OCI-LY3 (cell line): ENCODE results near the gene NNT.

Experiments
- H2AFZ ChIP-seq: fragments of 200-600, 300-600 bp; shearing (Covaris generic); 2 replicates; pipeline ENCODE4 v1.6.0; 2014; ENCODE audit warnings: antibody characterized with exemption, low read depth, low read length
- H3K27ac ChIP-seq: fragments of 200-600, 300-600 bp; sonication (generic); 2 replicates; pipeline ENCODE4 v1.5.1; 2014; ENCODE audit warnings: mild to moderate bottlenecking, low read length, moderate library complexity, mixed read lengths
- H3K27me3 ChIP-seq: fragments of 200-600, 300-600 bp; sonication (generic); 2 replicates; pipeline ENCODE4 v1.6.1; 2014; ENCODE audit warnings: low read depth, low read length, mixed read lengths
- H3K36me3 ChIP-seq: fragments of 200-600, 300-600 bp; sonication (generic); replicated peaks from 2 replicates; pipeline ENCODE3; 2014; ENCODE audit warnings: low read depth, low read length, mixed read lengths
- H3K4me1 ChIP-seq: fragments of 300-600, 200-600 bp; sonication (generic); 2 replicates; pipeline ENCODE4 v1.6.1; 2014; ENCODE audit warnings: low read length, mixed read lengths
- H3K4me2 ChIP-seq: fragments of 200-600, 300-600 bp; sonication (generic); 2 replicates; pipeline ENCODE4 v1.6.1; 2014; ENCODE audit warnings: low read length, mixed read lengths
- H3K4me3 ChIP-seq: fragments of 300-600, 200-600 bp; sonication (generic); 2 replicates; pipeline ENCODE4 v1.5.1; 2014; ENCODE audit warnings: antibody characterized with exemption, mild to moderate bottlenecking, low read length, moderate library complexity
- H3K79me2 ChIP-seq: fragments of 300-600, 200-600 bp; shearing (Covaris generic); 2 replicates; pipeline ENCODE4 v1.6.1; 2014; ENCODE audit warnings: mild to moderate bottlenecking, low read length, mixed read lengths
- H3K9ac ChIP-seq: fragments of 300-600, 200-600 bp; shearing (Covaris generic); 2 replicates; pipeline ENCODE4 v1.6.0; 2014; ENCODE audit warnings: mild to moderate bottlenecking, low read length, moderate library complexity
- H3K9me3 ChIP-seq: fragments of 200-600, 300-600 bp; shearing (Covaris generic); 2 replicates; pipeline ENCODE4 v1.6.1; 2014; ENCODE audit warnings: low read length, mixed read lengths; ENCODE audit not compliant: insufficient read depth
- H4K20me1 ChIP-seq: fragments of 200-600, 300-600 bp; sonication (generic); 2 replicates; pipeline ENCODE4 v1.6.1; 2016; ENCODE audit warnings: low read length, mixed read lengths; ENCODE audit not compliant: insufficient read depth
- CTCF ChIP-seq: fragments of 200-600, 300-600 bp; sonication (generic); IDR thresholded peaks from 2 replicates; pipeline ENCODE4 v1.5.1; 2014; ENCODE audit warnings: antibody characterized with exemption, low read length, low read depth
- EZH2phosphoT487 ChIP-seq: fragments of 200-600 bp; shearing (Covaris generic); IDR thresholded peaks from 2 replicates; pipeline ENCODE4 v1.6.1; 2018; ENCODE audit warnings: antibody characterized with exemption, mixed run types, low read depth

NNT gene

GRCh38 chr5:43615445-43616184, 12.6 kb downstream of the NNT start:
- H3K27ac ChIP-seq: no peak overlapping the region

GRCh38 chr5:43616535-43616934, 13.6 kb downstream of the NNT start:
- Histone ChIP-seq H3K4me2 (no peak overlapping the region), H3K9me3 (no peaks in the 10 kb centered on the region), H3K79me2 (no peaks in the 10 kb centered on the region), H2AFZ (no peak overlapping the region), H4K20me1 (no peaks in the 10 kb centered on the region), H3K36me3 (peaks cover 39% of the 10 kb centered on the region), H3K27ac (no peak overlapping the region), H3K9ac (no peak overlapping the region), H3K27me3 (no peaks in the 10 kb centered on the region), H3K4me1 (no peaks in the 10 kb centered on the region), H3K4me3 (no peak overlapping the region)
- TF ChIP-seq CTCF (no peak), EZH2phosphoT487 (no peak)

More at GRCh38 chr5:43615445-43616184, 12.6 kb downstream of the NNT start:
- Histone ChIP-seq H3K4me3 (no peak overlapping the region), H3K27me3 (no peaks in the 10 kb centered on the region), H2AFZ (no peak overlapping the region), H3K9me3 (no peaks in the 10 kb centered on the region), H3K79me2 (no peaks in the 10 kb centered on the region), H3K4me2 (no peak overlapping the region), H3K9ac (no peak overlapping the region), H3K4me1 (no peaks in the 10 kb centered on the region), H4K20me1 (no peaks in the 10 kb centered on the region), H3K36me3 (peaks cover 39% of the 10 kb centered on the region)
- no peak for TF ChIP-seq CTCF
- no peak for TF ChIP-seq EZH2phosphoT487

- no peak overlapping the region for H3K9ac ChIP-seq
- H3K79me2 ChIP-seq: no peaks in the 10 kb centered on the region
- H3K36me3 ChIP-seq: peaks cover 23% of the 10 kb centered on the region
- H3K4me2 ChIP-seq: no peak overlapping the region
- H3K4me1 ChIP-seq: no peaks in the 10 kb centered on the region
- H3K27me3 ChIP-seq: no peaks in the 10 kb centered on the region
- TF ChIP-seq CTCF: no peak
- TF ChIP-seq EZH2phosphoT487: no peak
- no peak overlapping the region for H2AFZ ChIP-seq
- H3K27ac ChIP-seq: no peak overlapping the region
- no peaks in the 10 kb centered on the region for H3K9me3 ChIP-seq
- no peaks in the 10 kb centered on the region for H4K20me1 ChIP-seq
- H3K4me3 ChIP-seq: no peak overlapping the region
Measured at GRCh38 chr5:43619380-43619779, 16.4 kb downstream of the NNT start.

GRCh38 chr5:43619911-43620310, 16.9 kb downstream of the NNT start:
- Histone ChIP-seq H3K36me3 (peaks cover 22% of the 10 kb centered on the region), H4K20me1 (no peaks in the 10 kb centered on the region), H3K4me2 (no peak overlapping the region), H3K27me3 (no peaks in the 10 kb centered on the region), H3K4me1 (no peaks in the 10 kb centered on the region), H3K27ac (no peak overlapping the region), H3K4me3 (no peak overlapping the region), H2AFZ (no peak overlapping the region), H3K79me2 (no peaks in the 10 kb centered on the region), H3K9ac (no peak overlapping the region), H3K9me3 (no peaks in the 10 kb centered on the region)
- TF ChIP-seq EZH2phosphoT487: no peak
- TF ChIP-seq CTCF: no peak
